ENCODE results near the gene UCP2. TPM values are rescaled to one million over a fixed set of nuclear protein-coding genes. Genes with fewer than 3 reads are reported as not detected.

UCP2 gene
- total RNA-seq, 3 donors from 2014 or later (not counting 1 experiment from before 2014, with no cell fraction given): 463 to 946 (median 562) TPM

DNA sequence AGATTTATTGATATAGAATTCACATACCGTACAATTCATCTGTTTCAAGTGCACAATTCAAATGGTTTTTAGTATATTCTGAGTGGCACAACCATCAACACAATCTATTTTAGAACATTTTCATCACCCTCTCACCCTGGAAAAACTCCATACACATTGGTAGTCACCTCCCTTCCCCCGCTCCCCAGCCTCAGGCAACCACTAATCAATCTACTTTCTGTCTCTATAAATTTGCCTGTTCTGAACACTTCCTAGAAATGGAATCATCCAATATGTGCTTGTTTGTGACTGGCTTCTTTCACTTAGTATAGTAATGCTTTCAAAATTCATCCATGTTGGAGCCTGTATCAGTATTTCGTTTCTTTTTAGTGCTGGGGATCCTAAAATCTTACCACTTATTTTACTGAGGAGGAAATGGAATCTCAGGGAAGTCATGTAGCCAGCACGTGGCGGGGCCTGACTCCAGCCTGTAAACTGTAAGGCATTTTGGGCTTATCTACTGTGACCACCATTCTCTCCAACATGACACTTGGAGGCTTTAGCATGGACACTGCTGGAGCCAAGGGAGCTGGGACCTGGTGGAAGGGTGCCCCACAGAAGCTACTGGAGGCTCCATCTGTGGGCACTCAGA, 27.1 kb upstream of the UCP2 start:
- intact Hi-C loops (cut with micrococcal nuclease): no loop called here
- H3K4me1 ChIP-seq (ENCODE audit: control insufficient read depth, insufficient read depth, low read length): peaks cover 80% of the 10 kb centered on the region
- 100% methylated on average over 3 of the region's 5 CpGs for WGBS (ENCODE audit: insufficient coverage)
- Mint-ChIP-seq H3K27ac (peak overlapping the region; percentile 67 to 82), H3K27me3 (ENCODE audit: low read depth in 2 of 2) (no peaks in the 10 kb centered on the region), H3K4me3 (no peak overlapping the region), H3K9me3 (no peaks in the 10 kb centered on the region), H3K4me1 (peaks cover 48 to 54% of the 10 kb centered on the region in 2 donors), H3K36me3 (no peaks in the 10 kb centered on the region)
- TF ChIP-seq, protein P1, sequence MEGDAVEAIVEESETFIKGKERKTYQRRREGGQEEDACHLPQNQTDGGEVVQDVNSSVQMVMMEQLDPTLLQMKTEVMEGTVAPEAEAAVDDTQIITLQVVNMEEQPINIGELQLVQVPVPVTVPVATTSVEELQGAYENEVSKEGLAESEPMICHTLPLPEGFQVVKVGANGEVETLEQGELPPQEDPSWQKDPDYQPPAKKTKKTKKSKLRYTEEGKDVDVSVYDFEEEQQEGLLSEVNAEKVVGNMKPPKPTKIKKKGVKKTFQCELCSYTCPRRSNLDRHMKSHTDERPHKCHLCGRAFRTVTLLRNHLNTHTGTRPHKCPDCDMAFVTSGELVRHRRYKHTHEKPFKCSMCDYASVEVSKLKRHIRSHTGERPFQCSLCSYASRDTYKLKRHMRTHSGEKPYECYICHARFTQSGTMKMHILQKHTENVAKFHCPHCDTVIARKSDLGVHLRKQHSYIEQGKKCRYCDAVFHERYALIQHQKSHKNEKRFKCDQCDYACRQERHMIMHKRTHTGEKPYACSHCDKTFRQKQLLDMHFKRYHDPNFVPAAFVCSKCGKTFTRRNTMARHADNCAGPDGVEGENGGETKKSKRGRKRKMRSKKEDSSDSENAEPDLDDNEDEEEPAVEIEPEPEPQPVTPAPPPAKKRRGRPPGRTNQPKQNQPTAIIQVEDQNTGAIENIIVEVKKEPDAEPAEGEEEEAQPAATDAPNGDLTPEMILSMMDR (IDR thresholded peaks at IDR 0.05): no peak
- H3K27me3 ChIP-seq (ENCODE audit: control insufficient read depth, insufficient read depth, low read length): no peaks in the 10 kb centered on the region
- no peak overlapping the region for H3K27ac ChIP-seq (ENCODE audit: low read length)
- no peaks in the 10 kb centered on the region for H3K9me3 ChIP-seq (ENCODE audit: control insufficient read depth, insufficient read depth, low read length)
- no peak for DNase-seq
- H3K36me3 ChIP-seq (ENCODE audit: control insufficient read depth, insufficient read depth, low read length): no peaks in the 10 kb centered on the region
- H3K4me3 ChIP-seq (ENCODE audit: low read length): no peak overlapping the region
- no peak for ATAC-seq

DNA sequence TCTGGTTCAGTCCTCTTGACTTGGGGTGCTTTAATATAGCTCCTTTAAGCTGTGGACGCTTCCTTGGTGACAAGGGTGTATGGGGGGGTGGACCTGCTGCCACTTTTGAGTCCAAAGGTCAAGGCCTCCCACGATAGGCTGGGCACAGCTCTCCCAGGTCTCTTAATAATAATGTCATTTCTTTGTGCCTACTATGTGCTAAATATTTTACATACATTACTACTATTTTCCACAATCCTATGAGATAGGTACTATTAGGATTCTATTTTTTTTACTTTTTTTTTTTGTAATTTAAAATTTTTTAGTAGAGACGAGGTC, 26.5 kb upstream of the UCP2 start:
- Histone ChIP-seq H3K4me1 (ENCODE audit: control insufficient read depth, insufficient read depth, low read length) (peaks cover 81% of the 10 kb centered on the region), H3K27me3 (ENCODE audit: control insufficient read depth, insufficient read depth, low read length) (no peaks in the 10 kb centered on the region), H3K36me3 (ENCODE audit: control insufficient read depth, insufficient read depth, low read length) (no peaks in the 10 kb centered on the region), H3K4me3 (ENCODE audit: low read length) (no peak overlapping the region), H3K27ac (ENCODE audit: low read length) (peak overlapping the region; percentile 16), H3K9me3 (ENCODE audit: control insufficient read depth, insufficient read depth, low read length) (no peaks in the 10 kb centered on the region)
- Mint-ChIP-seq H3K36me3 (no peaks in the 10 kb centered on the region), H3K9me3 (no peaks in the 10 kb centered on the region), H3K4me1 (peaks cover 54 to 60% of the 10 kb centered on the region in 2 donors), H3K27ac (peak overlapping the region; percentile 65 to 73), H3K4me3 (no peak overlapping the region), H3K27me3 (ENCODE audit: low read depth in 2 of 2) (no peaks in the 10 kb centered on the region)
- no peak for ATAC-seq
- TF ChIP-seq, protein P1 (IDR thresholded peaks at IDR 0.05): no peak
- intact Hi-C loops (cut with micrococcal nuclease): no loop called here
- 95% methylated on average over 3 of the region's 3 CpGs for WGBS (ENCODE audit: insufficient coverage)
- no peak for DNase-seq

DNA sequence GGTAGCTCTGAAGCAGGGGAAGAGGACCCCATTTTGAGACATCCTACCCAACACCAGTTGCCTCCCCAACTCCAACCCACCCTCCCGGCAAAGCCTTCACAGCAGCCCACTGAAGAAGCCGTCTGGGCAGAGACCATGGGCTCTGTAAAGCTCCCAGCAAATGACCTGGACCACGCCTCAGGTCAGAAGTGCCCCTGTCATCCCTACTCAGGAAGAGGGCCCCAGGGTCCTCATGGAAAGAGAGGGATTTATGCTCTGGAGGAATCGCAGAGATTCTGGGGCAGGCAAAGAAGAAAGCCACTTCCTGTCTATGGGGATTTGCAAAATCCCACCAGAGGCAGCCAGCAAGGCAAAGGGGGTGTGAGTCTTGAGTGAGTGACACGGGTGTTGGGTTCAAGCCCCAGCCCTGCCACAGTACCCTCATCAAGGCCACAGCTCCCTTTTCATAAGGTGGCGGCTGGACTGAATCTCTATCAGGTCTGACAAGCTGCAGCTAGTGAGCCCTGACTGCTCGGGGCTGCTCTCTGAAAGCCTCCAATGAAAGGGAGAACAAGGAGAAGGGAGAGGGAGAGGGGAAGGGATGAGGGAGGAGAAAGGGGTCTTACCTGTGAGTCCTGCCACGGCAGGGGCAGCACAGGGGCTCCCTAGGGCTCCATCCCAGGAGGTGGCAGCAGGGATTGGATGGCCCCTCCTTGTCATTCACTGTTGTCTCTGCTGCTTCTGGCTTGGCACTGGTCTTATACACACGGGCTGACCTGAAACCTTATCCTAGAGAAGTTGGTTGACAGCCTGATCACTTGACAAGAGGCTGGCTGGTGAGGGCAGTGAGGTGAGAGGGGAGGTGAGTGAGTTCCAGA, 26.0 kb upstream of the UCP2 start, which contains the start of gene UCP3:
Gene UCP3 (minus strand): TSS at position 713 of the 857 bp plus-strand sequence. CDS start 2,043 bp downstream, outside the sequence.
- Mint-ChIP-seq H3K4me1 (peaks cover 58 to 66% of the 10 kb centered on the region in 2 donors), H3K9me3 (no peaks in the 10 kb centered on the region), H3K27ac (peak within 1 kb of the TSS; percentile 67 to 82), H3K27me3 (ENCODE audit: low read depth in 2 of 2) (no peaks in the 10 kb centered on the region), H3K4me3 (no peak within 1 kb of the TSS), H3K36me3 (no peaks in the 10 kb centered on the region)
- Histone ChIP-seq H3K4me3 (ENCODE audit: low read length) (no peak within 1 kb of the TSS), H3K27ac (ENCODE audit: low read length) (peak within 1 kb of the TSS; percentile 16), H3K27me3 (ENCODE audit: control insufficient read depth, insufficient read depth, low read length) (no peaks in the 10 kb centered on the region), H3K36me3 (ENCODE audit: control insufficient read depth, insufficient read depth, low read length) (no peaks in the 10 kb centered on the region), H3K4me1 (ENCODE audit: control insufficient read depth, insufficient read depth, low read length) (peaks cover 85% of the 10 kb centered on the region), H3K9me3 (ENCODE audit: control insufficient read depth, insufficient read depth, low read length) (no peaks in the 10 kb centered on the region)
- TF ChIP-seq, protein P1 (IDR thresholded peaks at IDR 0.05): no peak
- no peak for ATAC-seq
- peak in 1 of 2 donors; percentile 39 for DNase-seq
- intact Hi-C loops (cut with micrococcal nuclease): no loop called here
- 67% methylated on average over 9 of the region's 9 CpGs for WGBS (ENCODE audit: insufficient coverage)

Data from natural killer cell (primary cell).